Stomach (tissue), 9 donors: ENCODE results near the gene NOC4L. TPM values are rescaled to one million over a fixed set of nuclear protein-coding genes. Genes with fewer than 3 reads are reported as not detected.
"Not testable (repeated sequence)": the region's sequence is repeated elsewhere in the genome, so short reads cannot be mapped to it uniquely, and the experiment has no call there.

Experiments used
- DNase-seq, 2 donors: peaks; one replicate each; pipeline versions ENCODE4 v3.0.0 to v3.0.0-alpha.2; 2013 to 2019
- H3K27ac ChIP-seq, 5 donors: fragments of 200-600 bp in 4 of 5; sonication (generic) in 4 of 5; one replicate each; pipeline ENCODE4 v1.5.1; 2013 to 2019; ENCODE audit warnings: mild to moderate bottlenecking in 1 of 5, moderate library complexity in 1 of 5
- H3K27me3 ChIP-seq, 3 donors: fragments of 200-600 bp; sonication (generic); one replicate each; pipeline ENCODE4 v1.5.1; 2017 to 2019; ENCODE audit warnings: mixed run types in 1 of 3
- H3K36me3 ChIP-seq, 4 donors: fragments of 200-600 bp; sonication (generic); 1 replicate in 3 of 4; 2 replicates in 1 of 4; pipeline ENCODE4 v1.5.1; 2016 to 2019
- H3K4me1 ChIP-seq, 4 donors: fragments of 200-600 bp; sonication (generic); one replicate each; pipeline ENCODE4 v1.5.1; 2016 to 2019
- H3K4me3 ChIP-seq, 4 donors: fragments of 200-600 bp; sonication (generic) in 3 of 4; one replicate each; pipeline ENCODE4 v1.5.1; 2016 to 2019; ENCODE audit warnings: mild to moderate bottlenecking in 1 of 4
- H3K9me3 ChIP-seq, 4 donors: fragments of 200-600 bp; sonication (generic); one replicate each; pipeline ENCODE4 v1.5.1; 2016 to 2019
- CTCF ChIP-seq, 7 experiments: fragments of 450-650 bp in 4 of 7; fragments of 200-600 bp in 3 of 7; sonication (generic) in 3 of 7; IDR thresholded peaks; one replicate each; pipeline ENCODE4 v1.5.1; 2016 to 2019; ENCODE audit warnings: antibody characterized with exemption in 7 of 7, control low read depth in 2 of 7, mild to moderate bottlenecking in 1 of 7
- EP300 ChIP-seq: sonication (generic); formaldehyde crosslinking; IDR thresholded peaks from one replicate; pipeline ENCODE4 v1.6.1; 2017; ENCODE audit warnings: antibody characterized with exemption
- POLR2A ChIP-seq, 4 donors: fragments of 450-650 bp; IDR thresholded peaks; one replicate each; pipeline ENCODE4 v1.6.1; 2016; ENCODE audit warnings: antibody characterized with exemption in 4 of 4, control low read depth in 2 of 4, mild to moderate bottlenecking in 1 of 4, moderate library complexity in 1 of 4
- POLR2AphosphoS5 ChIP-seq, 3 donors: sonication (generic); formaldehyde crosslinking; IDR thresholded peaks; one replicate each; pipeline ENCODE4 v1.6.1; 2016; ENCODE audit warnings: antibody characterized with exemption in 3 of 3
- WGBS, 5 donors: extraction: QIAGEN DNeasy Blood & Tissue Kit in 3 of 5; methylation state at CpG; one replicate each; pipeline versions ENCODE4 v1.1.5 to v1.1.7; 2013 to 2018; 5-methylcytosine and 5-hydroxymethylcytosine counted together
- intact Hi-C: fragments of 100-400 bp; cut with DNase I; formaldehyde crosslinking; loops from one replicate; pipeline ENCODE4 v1.15.1; 2023; ENCODE audit warnings: low total_unique reads
- polyA plus RNA-seq, 3 donors: library from polyadenylated mRNA; stranded (reverse); fragments of 200-250 nt; gene quantifications; one replicate each; pipeline ENCODE4 v1.2.3, GENCODE V29; 2013
- total RNA-seq, 5 donors: library from RNA; depleted of rRNA; stranded (reverse); fragments of >200 nt; gene quantifications; one replicate each; pipeline versions ENCODE4 v1.1.0 to v1.2.3, GENCODE V29; 2014 to 2016
- donor health status: healthy with polysubstance abuse.
- donor health status: Bipolar disorder and iron deficiency.
- donor health status: healthy.

The NOC4L gene
- total and polyA plus RNA-seq, 8 donors, result 2.2 to 63.6 (median 28.6) TPM

- WGBS, 5 donors, result 94 to 97% (median 96%) methylated on average over 9 to 13 of the region's 13 CpGs
- H3K27me3 ChIP-seq, result no peaks in the 10 kb centered on the region
- H3K4me3 ChIP-seq, result no peak overlapping the region
Observed at GRCh38 chr12:132100306-132101065, 43.8 kb upstream of the NOC4L start.

GRCh38 chr12:132102297-132102696, 42.0 kb upstream of the NOC4L start:
- no peak for DNase-seq
- intact Hi-C loops, result no loop called here
- Histone ChIP-seq H3K36me3 (peaks cover 4 to 47% (median 43%) of the 10 kb centered on the region in 4 donors), H3K4me3 (no peak overlapping the region), H3K27me3 (no peaks in the 10 kb centered on the region), H3K4me1 (no peaks in the 10 kb centered on the region), H3K9me3 (no peaks in the 10 kb centered on the region), H3K27ac (no peak overlapping the region)
- TF ChIP-seq POLR2AphosphoS5 (IDR thresholded peaks at IDR 0.05) (no peak), EP300 (no peak), POLR2A (IDR thresholded peaks at IDR 0.05) (no peak), CTCF (IDR thresholded peaks at IDR 0.05) (no peak)
- WGBS, 5 donors, result 83 to 94% (median 91%) methylated on average over 9 of the region's 9 CpGs

More at GRCh38 chr12:132100306-132101065, 43.8 kb upstream of the NOC4L start:
- no peaks in the 10 kb centered on the region for H3K4me1 ChIP-seq
- H3K36me3 ChIP-seq, result peaks cover 0 to 50% (median 37%) of the 10 kb centered on the region in 4 donors
- H3K9me3 ChIP-seq, result no peaks in the 10 kb centered on the region
- no peak for DNase-seq
- no peak for TF ChIP-seq POLR2A (IDR thresholded peaks at IDR 0.05)
- no peak for TF ChIP-seq POLR2AphosphoS5 (IDR thresholded peaks at IDR 0.05)
- TF ChIP-seq EP300, result no peak
- TF ChIP-seq CTCF (IDR thresholded peaks at IDR 0.05), result no peak
- H3K27ac ChIP-seq, result no peak overlapping the region
- intact Hi-C loops, result no loop called here

GRCh38 chr12:132103072-132103471, 41.2 kb upstream of the NOC4L start:
- H3K27me3 ChIP-seq, H3K27ac ChIP-seq, H3K4me1 ChIP-seq, DNase-seq, H3K4me3 ChIP-seq, intact Hi-C loops, H3K9me3 ChIP-seq: not testable (repeated sequence)
- WGBS, 5 donors, result 74 to 84% (median 82%) methylated on average over 14 of the region's 14 CpGs
- peaks cover 4 to 51% (median 44%) of the 10 kb centered on the region in 4 donors for H3K36me3 ChIP-seq

GRCh38 chr12:132103542-132104308, 40.5 kb upstream of the NOC4L start:
- intact Hi-C loops, result no loop called here
- Histone ChIP-seq H3K36me3 (peaks cover 4 to 54% (median 48%) of the 10 kb centered on the region in 4 donors), H3K27me3 (no peaks in the 10 kb centered on the region), H3K9me3 (no peaks in the 10 kb centered on the region), H3K4me3 (no peak overlapping the region), H3K27ac (no peak overlapping the region), H3K4me1 (no peaks in the 10 kb centered on the region)
- DNase-seq, result no peak
- WGBS, 5 donors, result 87 to 93% (median 89%) methylated on average over 17 to 26 of the region's 26 CpGs
- no peak for TF ChIP-seq POLR2A (IDR thresholded peaks at IDR 0.05)
- TF ChIP-seq EP300, result no peak
- no peak for TF ChIP-seq CTCF (IDR thresholded peaks at IDR 0.05)
- no peak for TF ChIP-seq POLR2AphosphoS5 (IDR thresholded peaks at IDR 0.05)
